ENCODE results near the gene CFAP92. TPM values are rescaled to one million over a fixed set of nuclear protein-coding genes. Genes with fewer than 3 reads are reported as not detected.

Gene CFAP92
- total RNA-seq, 1 donor from 2014 or later, result not detected

DNA sequence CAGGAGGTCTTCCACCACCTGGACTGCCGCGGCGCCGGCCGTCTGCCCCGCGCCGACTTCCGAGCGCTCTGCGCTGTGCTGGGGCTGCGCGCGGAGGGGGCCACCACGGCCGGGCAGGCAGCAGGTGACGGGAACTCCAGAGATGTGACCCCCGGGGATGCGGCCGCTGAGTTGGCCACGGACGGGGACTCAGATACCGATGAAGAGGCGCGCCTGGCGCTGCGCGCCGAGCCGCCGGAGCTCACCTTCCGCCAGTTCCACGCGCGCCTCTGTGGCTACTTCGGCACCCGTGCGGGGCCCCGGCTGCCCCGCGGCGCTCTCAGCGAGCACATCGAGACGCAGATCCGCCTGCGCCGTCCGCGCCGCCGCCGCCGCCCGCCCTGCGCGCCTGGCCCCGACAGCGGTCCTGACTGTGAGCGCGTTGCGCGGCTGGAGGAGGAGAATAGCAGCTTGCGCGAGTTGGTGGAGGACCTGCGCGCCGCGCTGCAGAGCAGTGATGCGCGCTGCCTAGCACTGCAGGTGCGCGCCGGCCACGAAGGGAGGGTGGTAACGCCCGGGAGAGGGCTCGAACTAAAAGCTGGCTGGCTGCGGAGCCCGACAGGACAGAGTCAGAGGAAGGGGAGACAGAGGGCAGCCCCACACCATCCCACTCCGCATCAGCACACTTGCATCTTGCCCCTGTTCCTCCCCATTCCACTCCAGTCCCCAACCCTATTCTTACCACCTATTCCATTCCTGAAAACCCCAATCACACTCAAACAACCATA, 8.1 kb upstream of the CFAP92 start:
- no peak for TF ChIP-seq CTCF (IDR thresholded peaks at IDR 0.05)
- Mint-ChIP-seq H3K9me3 (ENCODE audit: unreplicated experiment) (no peaks in the 10 kb centered on the region), H3K27ac (ENCODE audit: unreplicated experiment) (no peak overlapping the region), H3K36me3 (ENCODE audit: unreplicated experiment) (no peaks in the 10 kb centered on the region), H3K4me3 (ENCODE audit: unreplicated experiment) (peak overlapping the region; percentile 29), H3K4me1 (ENCODE audit: unreplicated experiment) (peaks cover 15% of the 10 kb centered on the region), H3K27me3 (ENCODE audit: unreplicated experiment) (peaks cover 57% of the 10 kb centered on the region)
- no peak for DNase-seq (ENCODE audit: extremely low spot score, unreplicated experiment)

DNA sequence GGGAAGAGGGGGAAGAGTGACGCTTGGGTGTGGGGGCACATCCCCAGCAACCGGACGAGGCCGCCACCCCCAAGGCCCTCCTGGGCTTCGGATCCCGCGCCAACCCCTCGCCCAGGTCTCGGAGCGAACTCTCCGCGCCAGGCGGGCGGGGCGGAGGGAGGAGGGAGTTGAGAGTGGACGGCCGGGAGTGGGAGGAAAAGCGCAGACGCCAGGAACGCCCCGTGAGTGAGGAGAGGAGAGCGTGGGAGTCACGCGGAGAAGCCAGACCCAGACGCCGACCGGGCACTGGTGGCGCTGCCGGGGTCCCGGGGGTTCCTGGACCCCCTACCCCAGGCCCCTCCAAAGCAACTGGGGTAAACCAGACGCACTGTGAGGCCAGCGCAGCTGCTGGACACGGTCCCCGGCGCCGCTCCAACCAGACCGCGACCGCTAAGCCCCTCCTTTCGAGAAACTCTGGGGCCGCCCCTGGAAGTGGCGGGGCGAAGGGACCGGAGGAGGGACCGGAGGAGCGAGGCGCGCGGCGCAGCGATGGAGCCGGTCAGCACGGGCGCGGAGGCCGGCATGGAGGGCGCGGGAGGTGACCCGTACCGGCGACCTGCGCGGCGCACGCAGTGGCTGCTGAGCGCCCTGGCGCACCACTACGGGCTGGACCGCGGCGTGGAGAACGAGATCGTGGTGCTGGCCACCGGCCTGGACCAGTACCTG, 7.4 kb upstream of the CFAP92 start, which contains the start of gene EFCC1:
Gene EFCC1, plus strand, starts transcription at position 204 of the 705 bp plus-strand sequence. Its CDS starts 325 bp downstream, at position 529.
- peak within 1 kb of the TSS; percentile 66 for H3K4me3 Mint-ChIP-seq (ENCODE audit: unreplicated experiment)
- no peak for DNase-seq (ENCODE audit: extremely low spot score, unreplicated experiment)
- H3K9me3 Mint-ChIP-seq (ENCODE audit: unreplicated experiment), result no peaks in the 10 kb centered on the region
- no peak within 1 kb of the TSS for H3K27ac Mint-ChIP-seq (ENCODE audit: unreplicated experiment)
- H3K36me3 Mint-ChIP-seq (ENCODE audit: unreplicated experiment), result no peaks in the 10 kb centered on the region
- TF ChIP-seq CTCF (IDR thresholded peaks at IDR 0.05), result no peak
- H3K4me1 Mint-ChIP-seq (ENCODE audit: unreplicated experiment), result peaks cover 15% of the 10 kb centered on the region
- H3K27me3 Mint-ChIP-seq (ENCODE audit: unreplicated experiment), result peaks cover 53% of the 10 kb centered on the region

DNA sequence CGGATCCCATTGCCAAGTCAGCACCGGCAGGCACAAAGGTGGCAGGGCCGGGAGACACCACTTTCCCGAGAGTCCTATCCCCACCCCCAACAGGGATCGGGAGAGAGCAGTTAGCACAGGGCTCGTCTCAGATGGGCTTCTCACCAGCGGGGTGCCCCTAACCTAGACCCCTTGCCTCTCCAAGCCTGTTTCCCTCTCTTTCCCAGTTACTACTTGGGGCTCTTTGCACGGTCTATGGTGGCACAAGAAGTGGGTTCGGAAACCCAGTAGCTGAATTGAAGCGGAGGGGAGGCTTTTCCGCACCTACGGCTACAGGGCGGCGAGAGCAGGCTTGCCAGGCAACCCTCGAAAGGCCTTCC, 6.8 kb upstream of the CFAP92 start:
- Mint-ChIP-seq H3K27me3 (ENCODE audit: unreplicated experiment) (peaks cover 58% of the 10 kb centered on the region), H3K4me1 (ENCODE audit: unreplicated experiment) (peaks cover 14% of the 10 kb centered on the region), H3K36me3 (ENCODE audit: unreplicated experiment) (no peaks in the 10 kb centered on the region), H3K9me3 (ENCODE audit: unreplicated experiment) (no peaks in the 10 kb centered on the region), H3K27ac (ENCODE audit: unreplicated experiment) (no peak overlapping the region), H3K4me3 (ENCODE audit: unreplicated experiment) (peak overlapping the region; percentile 66)
- DNase-seq (ENCODE audit: extremely low spot score, unreplicated experiment), result no peak
- no peak for TF ChIP-seq CTCF (IDR thresholded peaks at IDR 0.05)

DNA sequence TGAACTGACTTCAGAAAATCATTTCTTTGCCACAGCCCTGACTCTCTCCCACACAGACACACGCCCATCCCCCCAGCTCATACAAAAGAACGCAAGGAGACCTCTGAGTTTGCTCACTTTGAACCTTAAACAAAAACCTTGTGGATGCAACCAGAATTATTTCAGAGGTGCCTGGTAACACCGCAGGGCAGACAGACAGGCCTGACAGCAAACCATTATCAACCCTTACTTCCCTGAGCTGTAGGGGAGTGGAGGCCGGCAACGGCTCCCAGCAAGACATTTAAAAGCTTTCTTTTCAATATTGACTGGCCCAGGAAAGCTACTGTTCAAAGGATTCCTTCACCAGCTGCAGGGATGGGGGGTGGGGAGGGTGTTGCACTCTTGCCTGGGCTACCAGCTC, 5.2 kb upstream of the CFAP92 start:
- Mint-ChIP-seq H3K27me3 (ENCODE audit: unreplicated experiment) (peaks cover 61% of the 10 kb centered on the region), H3K4me3 (ENCODE audit: unreplicated experiment) (no peak overlapping the region), H3K36me3 (ENCODE audit: unreplicated experiment) (no peaks in the 10 kb centered on the region), H3K4me1 (ENCODE audit: unreplicated experiment) (peaks cover 9% of the 10 kb centered on the region), H3K9me3 (ENCODE audit: unreplicated experiment) (no peaks in the 10 kb centered on the region), H3K27ac (ENCODE audit: unreplicated experiment) (no peak overlapping the region)
- DNase-seq (ENCODE audit: extremely low spot score, unreplicated experiment), result no peak
- TF ChIP-seq CTCF (IDR thresholded peaks at IDR 0.05), result no peak

- Mint-ChIP-seq H3K36me3 (ENCODE audit: unreplicated experiment) (no peaks in the 10 kb centered on the region), H3K4me1 (ENCODE audit: unreplicated experiment) (peaks cover 11% of the 10 kb centered on the region), H3K27me3 (ENCODE audit: unreplicated experiment) (peaks cover 63% of the 10 kb centered on the region), H3K27ac (ENCODE audit: unreplicated experiment) (no peak overlapping the region), H3K9me3 (ENCODE audit: unreplicated experiment) (no peaks in the 10 kb centered on the region), H3K4me3 (ENCODE audit: unreplicated experiment) (no peak overlapping the region)
- no peak for DNase-seq (ENCODE audit: extremely low spot score, unreplicated experiment)
- TF ChIP-seq CTCF (IDR thresholded peaks at IDR 0.05), result no peak
Measured at GRCh38 chr3:128998561-128998960, 4.7 kb upstream of the CFAP92 start.
